HepG2 (cell line): ENCODE results near the gene TIMM44. TPM values are rescaled to one million over a fixed set of nuclear protein-coding genes. Genes with fewer than 3 reads are reported as not detected.

Experiments
- GZF1 ChIP-seq: sonication (generic); formaldehyde crosslinking; IDR thresholded peaks from 2 replicates; pipeline ENCODE4 v1.5.1; 2020; ENCODE audit warnings: mild to moderate bottlenecking, missing genetic modification reagents
- MED1 ChIP-seq: sonication (generic); formaldehyde crosslinking; IDR thresholded peaks from 2 replicates; pipeline ENCODE4 v1.4.0; 2020; ENCODE audit warnings: missing genetic modification reagents
- PCBP2 ChIP-seq: fragments of 200-400 bp; formaldehyde crosslinking; optimal IDR thresholded peaks from 2 replicates; pipeline ENCODE3; 2018; ENCODE audit warnings: low read length, low read depth; ENCODE audit not compliant: poor library complexity, severe bottlenecking
- PRMT3 ChIP-seq: sonication (generic); formaldehyde crosslinking; IDR thresholded peaks from 2 replicates; pipeline ENCODE4 v1.8.1; 2022; ENCODE audit warnings: low read depth, mild to moderate bottlenecking, moderate library complexity, missing genetic modification reagents, borderline replicate concordance
- PTBP1 ChIP-seq: fragments of 200-400 bp; formaldehyde crosslinking; IDR thresholded peaks from 2 replicates; pipeline ENCODE4 v1.6.1; 2018; ENCODE audit warnings: low read length, low read depth; ENCODE audit not compliant: poor library complexity, severe bottlenecking
- RFX5 ChIP-seq: IDR thresholded peaks from 2 replicates; pipeline ENCODE4 v1.6.1; 2011; ENCODE audit warnings: low read depth, low read length, improper control_type of control experiment
- RXRA ChIP-seq: sonication (generic); formaldehyde crosslinking; IDR thresholded peaks from 2 replicates; pipeline ENCODE4 v1.5.1; 2020; ENCODE audit warnings: missing genetic modification reagents
- TEAD3 ChIP-seq: optimal IDR thresholded peaks from 2 replicates; pipeline ENCODE3; 2016; ENCODE audit warnings: borderline replicate concordance
- ZNF232 ChIP-seq: sonication (generic); formaldehyde crosslinking; IDR thresholded peaks from 2 replicates; pipeline ENCODE4 v1.4.0; 2020; ENCODE audit warnings: missing genetic modification reagents, borderline replicate concordance
- ZNF501 ChIP-seq: sonication (generic); formaldehyde crosslinking; IDR thresholded peaks from 2 replicates; pipeline ENCODE4 v1.5.1; 2020; ENCODE audit warnings: mild to moderate bottlenecking, moderate library complexity, missing genetic modification reagents
- ZNF598 ChIP-seq: sonication (generic); formaldehyde crosslinking; IDR thresholded peaks from 2 replicates; pipeline ENCODE4 v1.5.1; 2020; ENCODE audit warnings: mild to moderate bottlenecking, missing genetic modification reagents, borderline replicate concordance
- polyA plus RNA-seq, 8 experiments: library from polyadenylated mRNA; depleted of rRNA in 3 of 8; stranded (reverse) in 7 of 8; unstranded in 1 of 8; fragments of >200 nt; fragmentation: Illumina TruSeq in 4 of 8; extraction: Trizol in 4 of 8; gene quantifications; 2 replicates each; pipeline versions ENCODE4 v1.2.1 to v1.2.3, GENCODE V29; 2011 to 2016; ENCODE audit warnings: low read depth in 4 of 8, missing spikeins in 1 of 8, mixed read lengths in 1 of 8; ENCODE audit not compliant: insufficient read depth in 1 of 8
- total RNA-seq, 5 experiments: library from RNA; depleted of rRNA; stranded (reverse); fragments of >200 nt; fragmentation: Illumina TruSeq; extraction: Trizol; gene quantifications; 2 replicates each; pipeline ENCODE4 v1.2.3, GENCODE V29; 2016; ENCODE audit warnings: low read depth in 1 of 5
- TF ChIP-seq, protein P1 (sequence below): sonication (generic); formaldehyde crosslinking; IDR thresholded peaks from 2 replicates; pipeline ENCODE4 v1.4.0; 2020; ENCODE audit warnings: missing genetic modification reagents
- TF ChIP-seq, protein P2 (sequence below): sonication (generic); formaldehyde crosslinking; IDR thresholded peaks from 2 replicates; pipeline ENCODE4 v1.5.1; 2020; ENCODE audit warnings: missing genetic modification reagents, mild to moderate bottlenecking, borderline replicate concordance
- TF ChIP-seq, protein P3 (sequence below): sonication (generic); formaldehyde crosslinking; IDR thresholded peaks from 2 replicates; pipeline ENCODE4 v1.5.0; 2020; ENCODE audit warnings: missing genetic modification reagents, mild to moderate bottlenecking, borderline replicate concordance
- TF ChIP-seq, protein P4 (sequence below): sonication (generic); formaldehyde crosslinking; IDR thresholded peaks from 2 replicates; pipeline ENCODE4 v1.4.0; 2020; ENCODE audit warnings: missing genetic modification reagents
- TF ChIP-seq, protein P5 (sequence below): sonication (generic); formaldehyde crosslinking; IDR thresholded peaks from 2 replicates; pipeline ENCODE4 v1.4.0; 2020; ENCODE audit warnings: missing genetic modification reagents
- TF ChIP-seq, protein P6 (sequence below): IDR thresholded peaks from 2 replicates; pipeline ENCODE4 v1.6.1; 2016; ENCODE audit warnings: low read depth, borderline replicate concordance
- TF ChIP-seq, protein P7 (sequence below): IDR thresholded peaks from 2 replicates; pipeline ENCODE4 v1.6.1; 2018; ENCODE audit warnings: missing genetic modification reagents

The TIMM44 gene
- total and polyA plus RNA-seq, 2 of the 13 experiments (the other 11 are each of a cell fraction or from before 2014, with no cell fraction given), result 42.9 to 72.6 TPM

DNA sequence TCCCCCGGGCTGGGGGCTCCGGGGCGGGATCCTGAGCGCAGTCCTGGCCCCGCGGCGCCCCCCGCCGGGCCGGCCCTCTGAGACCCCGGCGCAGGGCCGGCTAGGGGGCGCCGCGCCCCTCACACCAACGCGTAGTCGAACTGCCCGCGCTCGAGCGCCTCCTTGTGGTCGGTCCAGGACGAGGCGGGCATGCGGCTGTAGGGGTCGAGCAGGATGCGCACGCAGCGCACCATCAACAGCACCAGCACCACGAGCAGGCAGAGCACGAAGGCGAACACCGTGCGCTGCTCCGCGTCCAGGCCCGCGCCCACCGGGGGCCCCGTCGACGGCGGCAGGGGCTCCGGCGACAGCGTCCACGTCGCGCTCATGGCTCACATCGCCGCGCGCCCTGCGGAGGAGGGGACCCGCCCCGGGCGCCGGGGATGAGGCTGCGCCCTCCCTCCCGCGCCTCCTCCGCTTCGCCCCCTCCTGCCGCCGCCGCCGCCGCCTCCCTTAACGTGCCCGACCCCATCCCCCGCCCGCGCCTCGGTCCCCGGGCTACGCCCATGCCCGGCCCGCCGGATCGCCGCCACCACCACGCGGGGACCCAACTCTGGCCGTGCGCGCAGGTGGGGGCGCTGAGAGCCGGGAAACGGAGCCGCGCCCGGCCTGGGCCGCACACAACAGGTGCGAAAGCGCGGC is 18.2 kb downstream of the TIMM44 start (continued):
- TF ChIP-seq, protein P1, sequence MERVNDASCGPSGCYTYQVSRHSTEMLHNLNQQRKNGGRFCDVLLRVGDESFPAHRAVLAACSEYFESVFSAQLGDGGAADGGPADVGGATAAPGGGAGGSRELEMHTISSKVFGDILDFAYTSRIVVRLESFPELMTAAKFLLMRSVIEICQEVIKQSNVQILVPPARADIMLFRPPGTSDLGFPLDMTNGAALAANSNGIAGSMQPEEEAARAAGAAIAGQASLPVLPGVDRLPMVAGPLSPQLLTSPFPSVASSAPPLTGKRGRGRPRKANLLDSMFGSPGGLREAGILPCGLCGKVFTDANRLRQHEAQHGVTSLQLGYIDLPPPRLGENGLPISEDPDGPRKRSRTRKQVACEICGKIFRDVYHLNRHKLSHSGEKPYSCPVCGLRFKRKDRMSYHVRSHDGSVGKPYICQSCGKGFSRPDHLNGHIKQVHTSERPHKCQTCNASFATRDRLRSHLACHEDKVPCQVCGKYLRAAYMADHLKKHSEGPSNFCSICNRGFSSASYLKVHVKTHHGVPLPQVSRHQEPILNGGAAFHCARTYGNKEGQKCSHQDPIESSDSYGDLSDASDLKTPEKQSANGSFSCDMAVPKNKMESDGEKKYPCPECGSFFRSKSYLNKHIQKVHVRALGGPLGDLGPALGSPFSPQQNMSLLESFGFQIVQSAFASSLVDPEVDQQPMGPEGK, result peak; percentile 55; the same call in 1 of the 2 replicates
- no peak for TF ChIP-seq RFX5
- TF ChIP-seq ZNF232 (CRISPR knock-in tag), result peak; percentile 87; the same call in 1 of the 2 replicates
- no peak for TF ChIP-seq PTBP1
- TF ChIP-seq, protein P2, sequence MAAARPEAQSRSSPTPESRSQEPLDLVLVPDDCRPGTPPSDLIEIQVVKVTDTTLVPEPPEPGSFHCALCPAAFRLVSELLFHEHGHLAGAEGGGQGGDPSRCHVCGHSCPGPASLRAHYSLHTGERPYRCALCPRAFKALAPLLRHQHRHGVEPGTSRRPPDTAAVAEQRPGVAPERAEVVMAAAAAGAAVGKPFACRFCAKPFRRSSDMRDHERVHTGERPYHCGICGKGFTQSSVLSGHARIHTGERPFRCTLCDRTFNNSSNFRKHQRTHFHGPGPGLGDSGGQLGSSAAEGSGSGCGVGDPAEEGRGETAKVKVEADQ, result 0 out of 2 replicates have a peak, but pooled peaks have one; percentile 40
- TF ChIP-seq, protein P3, sequence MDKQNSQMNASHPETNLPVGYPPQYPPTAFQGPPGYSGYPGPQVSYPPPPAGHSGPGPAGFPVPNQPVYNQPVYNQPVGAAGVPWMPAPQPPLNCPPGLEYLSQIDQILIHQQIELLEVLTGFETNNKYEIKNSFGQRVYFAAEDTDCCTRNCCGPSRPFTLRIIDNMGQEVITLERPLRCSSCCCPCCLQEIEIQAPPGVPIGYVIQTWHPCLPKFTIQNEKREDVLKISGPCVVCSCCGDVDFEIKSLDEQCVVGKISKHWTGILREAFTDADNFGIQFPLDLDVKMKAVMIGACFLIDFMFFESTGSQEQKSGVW (CRISPR knock-in tag), result no peak
- TF ChIP-seq, protein P4, sequence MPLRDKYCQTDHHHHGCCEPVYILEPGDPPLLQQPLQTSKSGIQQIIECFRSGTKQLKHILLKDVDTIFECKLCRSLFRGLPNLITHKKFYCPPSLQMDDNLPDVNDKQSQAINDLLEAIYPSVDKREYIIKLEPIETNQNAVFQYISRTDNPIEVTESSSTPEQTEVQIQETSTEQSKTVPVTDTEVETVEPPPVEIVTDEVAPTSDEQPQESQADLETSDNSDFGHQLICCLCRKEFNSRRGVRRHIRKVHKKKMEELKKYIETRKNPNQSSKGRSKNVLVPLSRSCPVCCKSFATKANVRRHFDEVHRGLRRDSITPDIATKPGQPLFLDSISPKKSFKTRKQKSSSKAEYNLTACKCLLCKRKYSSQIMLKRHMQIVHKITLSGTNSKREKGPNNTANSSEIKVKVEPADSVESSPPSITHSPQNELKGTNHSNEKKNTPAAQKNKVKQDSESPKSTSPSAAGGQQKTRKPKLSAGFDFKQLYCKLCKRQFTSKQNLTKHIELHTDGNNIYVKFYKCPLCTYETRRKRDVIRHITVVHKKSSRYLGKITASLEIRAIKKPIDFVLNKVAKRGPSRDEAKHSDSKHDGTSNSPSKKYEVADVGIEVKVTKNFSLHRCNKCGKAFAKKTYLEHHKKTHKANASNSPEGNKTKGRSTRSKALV (CRISPR knock-in tag), result peak; percentile 86
- TF ChIP-seq ZNF598, result no peak
- no peak for TF ChIP-seq PCBP2
- peak; percentile 76 for TF ChIP-seq PRMT3
- TF ChIP-seq, protein P5, sequence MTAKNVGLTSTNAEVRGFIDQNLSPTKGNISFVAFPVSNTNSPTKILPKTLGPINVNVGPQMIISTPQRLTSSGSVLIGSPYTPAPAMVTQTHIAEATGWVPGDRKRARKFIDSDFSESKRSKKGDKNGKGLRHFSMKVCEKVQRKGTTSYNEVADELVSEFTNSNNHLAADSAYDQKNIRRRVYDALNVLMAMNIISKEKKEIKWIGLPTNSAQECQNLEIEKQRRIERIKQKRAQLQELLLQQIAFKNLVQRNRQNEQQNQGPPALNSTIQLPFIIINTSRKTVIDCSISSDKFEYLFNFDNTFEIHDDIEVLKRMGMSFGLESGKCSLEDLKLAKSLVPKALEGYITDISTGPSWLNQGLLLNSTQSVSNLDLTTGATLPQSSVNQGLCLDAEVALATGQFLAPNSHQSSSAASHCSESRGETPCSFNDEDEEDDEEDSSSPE, result peak; percentile 87
- TF ChIP-seq, protein P6, sequence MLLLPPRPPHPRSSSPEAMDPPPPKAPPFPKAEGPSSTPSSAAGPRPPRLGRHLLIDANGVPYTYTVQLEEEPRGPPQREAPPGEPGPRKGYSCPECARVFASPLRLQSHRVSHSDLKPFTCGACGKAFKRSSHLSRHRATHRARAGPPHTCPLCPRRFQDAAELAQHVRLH (CRISPR knock-in tag), result peak; percentile 39; the same call in 1 of the 2 replicates
- no peak for TF ChIP-seq ZNF501 (CRISPR knock-in tag)
- no peak for TF ChIP-seq GZF1
- TF ChIP-seq, protein P7, sequence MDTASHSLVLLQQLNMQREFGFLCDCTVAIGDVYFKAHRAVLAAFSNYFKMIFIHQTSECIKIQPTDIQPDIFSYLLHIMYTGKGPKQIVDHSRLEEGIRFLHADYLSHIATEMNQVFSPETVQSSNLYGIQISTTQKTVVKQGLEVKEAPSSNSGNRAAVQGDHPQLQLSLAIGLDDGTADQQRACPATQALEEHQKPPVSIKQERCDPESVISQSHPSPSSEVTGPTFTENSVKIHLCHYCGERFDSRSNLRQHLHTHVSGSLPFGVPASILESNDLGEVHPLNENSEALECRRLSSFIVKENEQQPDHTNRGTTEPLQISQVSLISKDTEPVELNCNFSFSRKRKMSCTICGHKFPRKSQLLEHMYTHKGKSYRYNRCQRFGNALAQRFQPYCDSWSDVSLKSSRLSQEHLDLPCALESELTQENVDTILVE (CRISPR knock-in tag), result peak; percentile 48; the same call in 1 of the 2 replicates
- peak; percentile 51; the same call in 1 of the 2 replicates for TF ChIP-seq RXRA (CRISPR knock-in tag)
- TF ChIP-seq MED1 (CRISPR knock-in tag), result peak; percentile 47
- TF ChIP-seq TEAD3 (CRISPR knock-in tag), result peak; percentile 71
